Smooth muscle cell (in vitro differentiated cells): Measurements from ENCODE around the gene DDX41. TPM values are rescaled to one million over a fixed set of nuclear protein-coding genes. Genes with fewer than 3 reads are reported as not detected.
"Not testable (repeated sequence)": the region's sequence is repeated elsewhere in the genome, so short reads cannot be mapped to it uniquely, and the experiment has no call there.

ENCODE experiments used
- DNase-seq: peaks from one replicate; lab custom pipeline; 2025; ENCODE audit not compliant: unreplicated experiment; lab: John Stamatoyannopoulos, UW
- H2AFZ ChIP-seq: fragments of 200-600 bp; sonication (generic); 2 replicates; pipeline ENCODE4 v1.6.0; 2016; ENCODE audit warnings: antibody characterized with exemption, low read depth, mild to moderate bottlenecking
- H3F3A ChIP-seq: fragments of 200-600 bp; sonication (generic); 2 replicates; pipeline ENCODE4 v1.6.0; 2017; ENCODE audit warnings: antibody characterized with exemption, low read depth
- H3K27ac ChIP-seq: fragments of 200-600 bp; sonication (generic); 2 replicates; pipeline ENCODE4 v1.5.1; 2016; ENCODE audit warnings: low read depth, mild to moderate bottlenecking
- H3K27me3 ChIP-seq: fragments of 200-600 bp; sonication (generic); 2 replicates; pipeline ENCODE4 v1.6.1; 2016; ENCODE audit warnings: low read depth, mild to moderate bottlenecking
- H3K36me3 ChIP-seq: fragments of 200-600 bp; sonication (generic); 2 replicates; pipeline ENCODE4 v1.5.1; 2016; ENCODE audit warnings: low read depth
- H3K4me1 ChIP-seq: fragments of 200-600 bp; sonication (generic); 2 replicates; pipeline ENCODE4 v1.5.1; 2016; ENCODE audit warnings: low read depth
- H3K4me2 ChIP-seq: fragments of 200-600 bp; sonication (generic); 2 replicates; pipeline ENCODE4 v1.6.0; 2016; ENCODE audit warnings: mild to moderate bottlenecking
- H3K4me3 ChIP-seq: fragments of 200-600 bp; sonication (generic); 2 replicates; pipeline ENCODE4 v1.5.1; 2016; ENCODE audit warnings: mild to moderate bottlenecking
- H3K79me2 ChIP-seq: fragments of 200-600 bp; sonication (generic); 2 replicates; pipeline ENCODE4 v1.6.0; 2016; ENCODE audit warnings: low read depth, mild to moderate bottlenecking
- H3K9ac ChIP-seq: fragments of 200-600 bp; sonication (generic); 2 replicates; pipeline ENCODE4 v1.6.0; 2016; ENCODE audit warnings: low read depth
- H3K9me3 ChIP-seq: fragments of 200-600 bp; sonication (generic); replicated peaks from 2 replicates; pipeline ENCODE4 v1.5.1; 2016; ENCODE audit warnings: low read depth
- H4K20me1 ChIP-seq: fragments of 200-600 bp; sonication (generic); 2 replicates; pipeline ENCODE4 v1.6.0; 2016; ENCODE audit warnings: low read depth
- CTCF ChIP-seq: fragments of 200-600 bp; sonication (generic); IDR thresholded peaks from 2 replicates; pipeline ENCODE4 v1.5.1; 2017; ENCODE audit warnings: borderline replicate concordance, mild to moderate bottlenecking, antibody characterized with exemption; ENCODE audit not compliant: insufficient read depth, poor library complexity, severe bottlenecking
- WGBS: methylation state at CpG from one replicate; pipeline ENCODE4 v1.1.7; 2016; ENCODE audit warnings: low lambda C conversion rate; 5-methylcytosine and 5-hydroxymethylcytosine counted together
- polyA plus RNA-seq: library from polyadenylated mRNA; unstranded; fragments of >200 nt; fragmentation: Nextera tagmentation; extraction: Ambion mirVana; gene quantifications from 2 replicates; pipeline ENCODE4 v1.2.1, GENCODE V29; 2016
- total RNA-seq: library from RNA; depleted of rRNA; stranded (reverse); fragments of >200 nt; gene quantifications from 2 replicates; pipeline ENCODE4 v1.2.3, GENCODE V29; 2014

DDX41 gene
- total RNA-seq, result 77.2 and 90.0 TPM in 2 replicates
- polyA plus RNA-seq, result 72.5 and 80.4 TPM in 2 replicates

- Histone ChIP-seq H3K4me1 (peaks cover 7% of the 10 kb centered on the region), H3K9ac (peak within 1 kb of the TSS; percentile 84), H3K27ac (peak within 1 kb of the TSS; percentile 81), H3K9me3 (no peaks in the 10 kb centered on the region), H3K36me3 (no peaks in the 10 kb centered on the region), H2AFZ (no peak within 1 kb of the TSS), H3K27me3 (no peaks in the 10 kb centered on the region), H3F3A (peaks cover 9% of the 10 kb centered on the region), H3K4me3 (peak within 1 kb of the TSS; percentile 73), H3K4me2 (peak within 1 kb of the TSS; percentile 98), H3K79me2 (peaks cover 20% of the 10 kb centered on the region), H4K20me1 (no peaks in the 10 kb centered on the region)
- TF ChIP-seq CTCF, result no peak
- WGBS, result 1% methylated on average over 68 of the region's 96 CpGs
- peak; percentile 85 for DNase-seq
These were observed at the start of gene DDX41 for GRCh38 chr5:177516601-177517568. Gene DDX41, minus strand, starts transcription at chr5:177516961. Its CDS starts 16 bp downstream, at chr5:177516945.

GRCh38 chr5:177565046-177565445 is 48.3 kb upstream of the DDX41 start:
- Histone ChIP-seq H3K79me2 (no peaks in the 10 kb centered on the region), H3K9ac (no peak overlapping the region), H3K4me3 (no peak overlapping the region), H3K27ac (no peak overlapping the region), H3K4me2 (no peak overlapping the region), H4K20me1 (no peaks in the 10 kb centered on the region), H3F3A (no peaks in the 10 kb centered on the region), H3K4me1 (no peaks in the 10 kb centered on the region), H2AFZ (no peak overlapping the region), H3K9me3 (no peaks in the 10 kb centered on the region), H3K27me3 (no peaks in the 10 kb centered on the region), H3K36me3 (no peaks in the 10 kb centered on the region)
- WGBS, result 87% methylated on average over 8 of the region's 8 CpGs
- no peak for DNase-seq
- TF ChIP-seq CTCF, result no peak

- H4K20me1 ChIP-seq, H3K4me3 ChIP-seq, H3K4me1 ChIP-seq, H3K36me3 ChIP-seq, H3K27me3 ChIP-seq, H3K4me2 ChIP-seq, H3K9me3 ChIP-seq, H2AFZ ChIP-seq, H3F3A ChIP-seq, DNase-seq, H3K27ac ChIP-seq, H3K79me2 ChIP-seq, H3K9ac ChIP-seq: not testable (repeated sequence)
- 57% methylated on average over 8 of the region's 8 CpGs for WGBS
These were observed 42.7 kb upstream of the DDX41 start for GRCh38 chr5:177559446-177559941.

GRCh38 chr5:177557796-177558195 is 41.0 kb upstream of the DDX41 start:
- H3K27ac ChIP-seq, result no peak overlapping the region
- H3K27me3 ChIP-seq, result no peaks in the 10 kb centered on the region

More at GRCh38 chr5:177557796-177558195, 41.0 kb upstream of the DDX41 start:
- DNase-seq, result no peak
- Histone ChIP-seq H3K9ac (no peak overlapping the region), H3K79me2 (peaks cover 19% of the 10 kb centered on the region), H3K36me3 (no peaks in the 10 kb centered on the region), H2AFZ (no peak overlapping the region), H3F3A (no peaks in the 10 kb centered on the region), H3K4me2 (no peak overlapping the region), H4K20me1 (peaks cover 10% of the 10 kb centered on the region), H3K9me3 (no peaks in the 10 kb centered on the region), H3K4me3 (no peak overlapping the region), H3K4me1 (peaks cover 14% of the 10 kb centered on the region)
- 90% methylated on average over 5 of the region's 5 CpGs for WGBS
- TF ChIP-seq CTCF, result no peak
